ENCODE results near the gene UNC5CL.

Gene UNC5CL

GRCh38 chr6:41056768-41057490 lies 17.9 kb upstream of the UNC5CL start:
- TF ChIP-seq CTCF (IDR thresholded peaks at IDR 0.05; ENCODE audit: control insufficient read depth, insufficient read depth, low read depth, low read length, missing control alignments) = no peak
- no peak for DNase-seq (ENCODE audit: low read depth)
- H3K4me3 ChIP-seq (ENCODE audit: control insufficient read depth, low read depth, low read length) = no peak overlapping the region

- TF ChIP-seq CTCF (IDR thresholded peaks at IDR 0.05; ENCODE audit: control insufficient read depth, insufficient read depth, low read depth, low read length, missing control alignments) = no peak
- no peak overlapping the region for H3K4me3 ChIP-seq (ENCODE audit: control insufficient read depth, low read depth, low read length)
- DNase-seq (ENCODE audit: low read depth) = no peak
Measured at GRCh38 chr6:41055149-41055548, 16.1 kb upstream of the UNC5CL start.

GRCh38 chr6:41054511-41054910 lies 15.5 kb upstream of the UNC5CL start:
- DNase-seq (ENCODE audit: low read depth) = no peak
- no peak for TF ChIP-seq CTCF (IDR thresholded peaks at IDR 0.05; ENCODE audit: control insufficient read depth, insufficient read depth, low read depth, low read length, missing control alignments)
- no peak overlapping the region for H3K4me3 ChIP-seq (ENCODE audit: control insufficient read depth, low read depth, low read length)

- no peak for DNase-seq (ENCODE audit: low read depth)
- H3K4me3 ChIP-seq (ENCODE audit: control insufficient read depth, low read depth, low read length) = no peak within 1 kb of the TSS
- no peak for TF ChIP-seq CTCF (IDR thresholded peaks at IDR 0.05; ENCODE audit: control insufficient read depth, insufficient read depth, low read depth, low read length, missing control alignments)
Measured at GRCh38 chr6:41053041-41053440, 14.0 kb upstream of the UNC5CL start, which contains the start of gene APOBEC2. Gene APOBEC2, plus strand, starts transcription at chr6:41053202. Its CDS starts 146 bp downstream, at chr6:41053348.

- H3K4me3 ChIP-seq (ENCODE audit: control insufficient read depth, low read depth, low read length) = no peak overlapping the region
- DNase-seq (ENCODE audit: low read depth) = no peak
- no peak for TF ChIP-seq CTCF (IDR thresholded peaks at IDR 0.05; ENCODE audit: control insufficient read depth, insufficient read depth, low read depth, low read length, missing control alignments)
Measured at GRCh38 chr6:41051873-41052272, 12.9 kb upstream of the UNC5CL start.

- no peak for TF ChIP-seq CTCF (IDR thresholded peaks at IDR 0.05; ENCODE audit: control insufficient read depth, insufficient read depth, low read depth, low read length, missing control alignments)
- no peak overlapping the region for H3K4me3 ChIP-seq (ENCODE audit: control insufficient read depth, low read depth, low read length)
- no peak for DNase-seq (ENCODE audit: low read depth)
Measured at GRCh38 chr6:41050536-41050935, 11.5 kb upstream of the UNC5CL start.

Measured in AG09309 (cell line).